T-cell (primary cell): ENCODE data around the gene MAZ. TPM values are rescaled to one million over a fixed set of nuclear protein-coding genes. Genes with fewer than 3 reads are reported as not detected.
A peak's percentile ranks its signal among the peaks of the same experiment; 100 is the strongest.

Experiments
- ATAC-seq, 4 experiments: fragments of 200-7000 bp in 3 of 4; fragments of 150-1000 bp in 1 of 4; cut with Tn5 transposase; replicated peaks in 1 of 4; 1 replicate in 3 of 4; 2 replicates in 1 of 4; pipeline ENCODE4 v1.10.0; 2021; ENCODE audit warnings: moderate library complexity in 3 of 4, mild to moderate bottlenecking in 2 of 4, moderate number of reproducible peaks in 1 of 4
- CTCF ChIA-PET, 2 donors: fragments of 300-600 bp; sonication (Branson Sonifier 250); formaldehyde crosslinking; loops; one replicate each; lab custom pipeline; 2022; ENCODE audit warnings: antibody characterized with exemption in 2 of 2; lab: Charles Lee
- POLR2A ChIA-PET, 2 donors: fragments of 300-600 bp; sonication (Branson Sonifier 250); formaldehyde crosslinking; loops; one replicate each; lab custom pipeline; 2022; ENCODE audit warnings: antibody characterized with exemption in 2 of 2; lab: Charles Lee
- DNase-seq, 35 experiments: peaks; one replicate each; pipeline versions ENCODE4 v3.0.0 to v3.0.0-alpha.2; 2013 to 2023
- H3K27ac ChIP-seq: one replicate; pipeline ENCODE4 v1.5.1; 2013; ENCODE audit warnings: low read length
- H3K27me3 ChIP-seq, 2 experiments: replicated peaks in 1 of 2; 1 replicate in 1 of 2; 2 replicates in 1 of 2; pipeline versions ENCODE4 v1.6.1 to v1.7.0; 2013; ENCODE audit warnings: low read length in 1 of 2, mixed read lengths in 1 of 2; ENCODE audit not compliant: control insufficient read depth in 2 of 2, insufficient read depth in 2 of 2; ENCODE audit errors: extremely low read depth in 1 of 2
- H3K36me3 ChIP-seq, 2 donors: 1 replicate in 1 of 2; 2 replicates in 1 of 2; pipeline versions ENCODE4 v1.6.1 to v1.7.0; 2013; ENCODE audit warnings: low read length in 1 of 2; ENCODE audit not compliant: control insufficient read depth in 2 of 2, insufficient read depth in 1 of 2; ENCODE audit errors: extremely low read depth in 1 of 2
- H3K4me1 ChIP-seq, 2 experiments: 1 replicate in 1 of 2; 2 replicates in 1 of 2; pipeline versions ENCODE4 v1.6.1 to v1.7.0; 2013; ENCODE audit warnings: low read length in 2 of 2, mixed read lengths in 1 of 2; ENCODE audit not compliant: insufficient read depth in 2 of 2, control insufficient read depth in 1 of 2; ENCODE audit errors: extremely low read depth in 1 of 2
- H3K4me3 ChIP-seq, 2 donors: 1 replicate in 1 of 2; 2 replicates in 1 of 2; pipeline versions ENCODE4 v1.5.1 to v1.7.0; 2013; ENCODE audit warnings: mild to moderate bottlenecking in 2 of 2, low read length in 1 of 2, moderate library complexity in 1 of 2; ENCODE audit not compliant: control insufficient read depth in 1 of 2; ENCODE audit errors: extremely low read depth in 1 of 2
- H3K9me3 ChIP-seq: 2 replicates; pipeline ENCODE4 v1.7.0; 2013
- H3K27ac Mint-ChIP-seq, 2 donors: one replicate each; pipeline ENCODE4 v1.8.0; 2020 to 2021; ENCODE audit warnings: mild to moderate bottlenecking in 2 of 2, mixed read lengths in 2 of 2
- H3K27me3 Mint-ChIP-seq, 2 donors: one replicate each; pipeline ENCODE4 v1.8.0; 2021 to 2022; ENCODE audit warnings: mixed read lengths in 2 of 2
- H3K36me3 Mint-ChIP-seq: one replicate; pipeline ENCODE4 v1.8.0; 2021; ENCODE audit warnings: mixed read lengths
- H3K4me1 Mint-ChIP-seq, 3 donors: one replicate each; pipeline ENCODE4 v1.8.0; 2020 to 2022; ENCODE audit warnings: mixed read lengths in 3 of 3, mild to moderate bottlenecking in 1 of 3
- H3K4me3 Mint-ChIP-seq, 3 donors: one replicate each; pipeline ENCODE4 v1.8.0; 2020 to 2022; ENCODE audit warnings: mild to moderate bottlenecking in 3 of 3, mixed read lengths in 3 of 3, moderate library complexity in 3 of 3
- H3K9me3 Mint-ChIP-seq, 3 donors: one replicate each; pipeline ENCODE4 v1.8.0; 2020 to 2022; ENCODE audit warnings: mixed read lengths in 3 of 3
- WGBS: methylation state at CpG from one replicate; pipeline ENCODE4 v1.1.5; 2013; ENCODE audit warnings: missing lambda C conversion rate; ENCODE audit not compliant: insufficient coverage; 5-methylcytosine and 5-hydroxymethylcytosine counted together
- total RNA-seq, 35 experiments: library from RNA in 6 of 35; stranded (reverse) in 6 of 35; fragments of 120-200 nt in 1 of 35; gene quantifications; one replicate each; pipeline versions ENCODE4 v1.2.1 to v1.2.4 and lab custom pipeline; 2013 to 2026

The MAZ gene
- total RNA-seq, 5 donors from 2014 or later (not counting 1 experiment from before 2014, with no cell fraction given) = 240 to 326 (median 305) TPM

- no peaks in the 10 kb centered on the region for H3K9me3 Mint-ChIP-seq
- POLR2A ChIA-PET = interaction anchor here in 1 of 2 donors (0.6 kb wide), 1 partner anchor 60 kb away, joined by 12 read pairs; no protein-coding TSS in a partner anchor
- no peak overlapping the region for H3K27ac ChIP-seq
- peaks cover 62 to 79% (median 64%) of the 10 kb centered on the region in 3 donors for H3K4me1 Mint-ChIP-seq
- peaks cover 0 to 20% of the 10 kb centered on the region in 2 donors for H3K36me3 ChIP-seq
- H3K27me3 Mint-ChIP-seq = peaks cover 0 to 2% of the 10 kb centered on the region in 2 donors
- H3K4me1 ChIP-seq = peaks cover 34 to 82% of the 10 kb centered on the region in 2 experiments
- 89% methylated on average over 5 of the region's 9 CpGs for WGBS
- peak overlapping the region; percentile 81 to 90 (median 82) for H3K4me3 Mint-ChIP-seq
- no peak overlapping the region for H3K4me3 ChIP-seq
- peaks cover 14% of the 10 kb centered on the region for H3K36me3 Mint-ChIP-seq
- ATAC-seq = no peak
- DNase-seq = no peak
- H3K9me3 ChIP-seq = no peaks in the 10 kb centered on the region
- peak overlapping the region; percentile 55 to 71 for H3K27ac Mint-ChIP-seq
- H3K27me3 ChIP-seq = peaks cover 0 to 16% of the 10 kb centered on the region in 2 experiments
- CTCF ChIA-PET = interaction anchor here in 1 of 2 donors (0.7 kb wide), 1 partner anchor 14 kb away, joined by 3 read pairs; no protein-coding TSS in a partner anchor
Observed at GRCh38 chr16:29812754-29813643, 6.7 kb downstream of the MAZ start.

GRCh38 chr16:29813644-29814562 is 7.6 kb downstream of the MAZ start:
- H3K4me3 ChIP-seq = no peak overlapping the region
- no peaks in the 10 kb centered on the region for H3K9me3 Mint-ChIP-seq
- no peak for DNase-seq
- 91% methylated on average over 8 of the region's 24 CpGs for WGBS
- peak overlapping the region in 1 of 2 donors; percentile 57 for H3K27ac Mint-ChIP-seq
- peak overlapping the region; percentile 24 to 94 (median 28) for H3K4me3 Mint-ChIP-seq
- H3K27ac ChIP-seq = no peak overlapping the region
- H3K27me3 ChIP-seq = peaks cover 0 to 16% of the 10 kb centered on the region in 2 experiments
- ChIA-PET CTCF (interaction anchor here (0.6 to 0.7 kb wide), 2 partner anchors 13 to 32 kb away, joined by 3 read pairs; no protein-coding TSS in a partner anchor), POLR2A (interaction anchor here in 1 of 2 donors (0.6 kb wide), 1 partner anchor 59 kb away, joined by 12 read pairs; no protein-coding TSS in a partner anchor)
- peaks cover 11% of the 10 kb centered on the region for H3K36me3 Mint-ChIP-seq
- peaks cover 0 to 25% of the 10 kb centered on the region in 2 donors for H3K36me3 ChIP-seq
- no peak for ATAC-seq
- H3K9me3 ChIP-seq = no peaks in the 10 kb centered on the region
- peaks cover 0 to 2% of the 10 kb centered on the region in 2 donors for H3K27me3 Mint-ChIP-seq
- H3K4me1 Mint-ChIP-seq = peaks cover 62 to 79% (median 64%) of the 10 kb centered on the region in 3 donors
- H3K4me1 ChIP-seq = peaks cover 29 to 82% of the 10 kb centered on the region in 2 experiments

GRCh38 chr16:29814592-29814991 is 8.3 kb downstream of the MAZ start:
- Mint-ChIP-seq H3K36me3 (peaks cover 14% of the 10 kb centered on the region), H3K27ac (peak overlapping the region; percentile 96 to 97), H3K9me3 (no peaks in the 10 kb centered on the region), H3K27me3 (peaks cover 0 to 2% of the 10 kb centered on the region in 2 donors), H3K4me1 (peaks cover 62 to 81% (median 67%) of the 10 kb centered on the region in 3 donors), H3K4me3 (peak overlapping the region; percentile 89 to 94 (median 94))
- 94% methylated on average over 3 of the region's 5 CpGs for WGBS
- Histone ChIP-seq H3K27ac (peak overlapping the region; percentile 76), H3K27me3 (peaks cover 0 to 16% of the 10 kb centered on the region in 2 experiments), H3K4me3 (peak overlapping the region in 1 of 2 donors; percentile 38), H3K36me3 (peaks cover 4 to 24% of the 10 kb centered on the region in 2 donors), H3K4me1 (peaks cover 26 to 82% of the 10 kb centered on the region in 2 experiments), H3K9me3 (no peaks in the 10 kb centered on the region)
- no peak for ATAC-seq
- POLR2A ChIA-PET = no interaction called here
- CTCF ChIA-PET = interaction anchor here in 1 of 2 donors (0.6 kb wide), 1 partner anchor 9 kb away, joined by 4 read pairs; no protein-coding TSS in a partner anchor
- DNase-seq = no peak

GRCh38 chr16:29815032-29815721 is 8.8 kb downstream of the MAZ start:
- Histone ChIP-seq H3K9me3 (no peaks in the 10 kb centered on the region), H3K27me3 (peaks cover 0 to 16% of the 10 kb centered on the region in 2 experiments), H3K4me3 (peak overlapping the region; percentile 38 to 71), H3K4me1 (peaks cover 28 to 82% of the 10 kb centered on the region in 2 experiments), H3K36me3 (peaks cover 4 to 20% of the 10 kb centered on the region in 2 donors), H3K27ac (peak overlapping the region; percentile 76)
- Mint-ChIP-seq H3K4me3 (peak overlapping the region; percentile 89 to 94 (median 94)), H3K27ac (peak overlapping the region; percentile 96 to 97), H3K27me3 (peaks cover 0 to 2% of the 10 kb centered on the region in 2 donors), H3K36me3 (peaks cover 16% of the 10 kb centered on the region), H3K4me1 (peaks cover 62 to 81% (median 68%) of the 10 kb centered on the region in 3 donors), H3K9me3 (no peaks in the 10 kb centered on the region)
- ChIA-PET CTCF (interaction anchor here (0.6 to 3.7 kb wide), 18 partner anchors 7 to 371 kb away, joined by 3 to 42 read pairs (median 4); partner anchors contain the start of genes C16orf54 (in 1 of the 2), HIRIP3 (in 1 of the 2), KIF22 (in 1 of the 2) and QPRT (in 1 of the 2)), POLR2A (interaction anchor here in 1 of 2 donors (0.5 to 1.1 kb wide), 6 partner anchors 7 to 113 kb away, joined by 3 to 12 read pairs (median 4); partner anchors contain the start of gene KIF22)
- 8% methylated on average over 22 of the region's 39 CpGs for WGBS
- ATAC-seq = peak in 1 of 4 experiments; percentile 19
- DNase-seq = peak in 9 of 35 experiments; percentile 11 to 60 (median 45)
